HG03354 (cell line): ENCODE measurements around the gene HOOK2.

Experiments
- ATAC-seq: cut with Tn5 transposase; IDR thresholded peaks from one replicate; pipeline ENCODE4 v1.9.1; 2021; ENCODE audit warnings: mild to moderate bottlenecking; ENCODE audit not compliant: unreplicated experiment, poor library complexity, severe bottlenecking

Gene HOOK2

DNA sequence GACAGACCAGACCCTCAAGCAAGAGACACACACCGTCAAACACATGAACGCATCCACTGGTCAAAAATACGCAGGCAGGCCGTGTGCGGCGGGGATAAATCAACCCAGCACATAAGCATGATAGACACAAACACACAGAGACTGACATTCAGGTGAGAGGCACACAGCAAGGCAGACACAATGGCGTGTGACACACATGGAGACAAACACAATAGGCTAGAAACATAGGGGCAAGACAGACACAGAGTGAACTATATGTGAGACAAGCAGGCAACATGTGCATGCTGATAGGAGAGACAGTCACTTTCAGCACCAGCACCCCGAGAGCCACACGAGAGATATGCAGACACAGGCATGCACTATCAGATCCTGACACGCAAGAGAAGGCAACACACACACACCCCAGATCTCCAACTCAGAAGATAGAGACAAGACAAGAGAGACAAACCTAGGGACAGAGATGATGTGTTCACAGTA is 9.1 kb upstream of the HOOK2 start:
- ATAC-seq: no peak

DNA sequence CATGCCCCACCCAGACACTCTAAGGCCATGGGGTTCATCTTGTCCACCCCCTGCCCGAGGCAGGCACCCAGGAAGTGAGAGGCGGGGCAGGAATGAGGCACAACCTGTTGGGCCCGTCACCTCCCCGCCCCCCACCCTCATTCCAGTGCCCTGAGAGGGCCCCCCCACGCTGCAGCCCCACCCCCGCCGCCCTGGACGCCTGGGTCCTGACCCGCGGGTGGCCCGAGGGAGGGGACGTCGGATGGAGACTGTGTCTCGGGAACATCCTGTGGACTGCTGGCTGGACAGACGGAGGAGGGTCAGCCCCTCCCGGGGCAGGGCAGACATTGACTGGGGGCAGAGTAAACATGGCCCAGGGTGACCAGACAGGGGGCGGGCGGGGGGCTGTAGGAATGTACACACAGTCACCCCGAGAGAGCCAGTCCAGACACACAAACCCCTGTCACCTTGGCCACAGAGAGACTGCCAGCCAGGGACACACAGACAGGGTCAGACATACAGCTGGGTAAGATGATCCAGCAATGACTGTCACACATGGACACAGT is 8.6 kb upstream of the HOOK2 start:
- no peak for ATAC-seq

DNA sequence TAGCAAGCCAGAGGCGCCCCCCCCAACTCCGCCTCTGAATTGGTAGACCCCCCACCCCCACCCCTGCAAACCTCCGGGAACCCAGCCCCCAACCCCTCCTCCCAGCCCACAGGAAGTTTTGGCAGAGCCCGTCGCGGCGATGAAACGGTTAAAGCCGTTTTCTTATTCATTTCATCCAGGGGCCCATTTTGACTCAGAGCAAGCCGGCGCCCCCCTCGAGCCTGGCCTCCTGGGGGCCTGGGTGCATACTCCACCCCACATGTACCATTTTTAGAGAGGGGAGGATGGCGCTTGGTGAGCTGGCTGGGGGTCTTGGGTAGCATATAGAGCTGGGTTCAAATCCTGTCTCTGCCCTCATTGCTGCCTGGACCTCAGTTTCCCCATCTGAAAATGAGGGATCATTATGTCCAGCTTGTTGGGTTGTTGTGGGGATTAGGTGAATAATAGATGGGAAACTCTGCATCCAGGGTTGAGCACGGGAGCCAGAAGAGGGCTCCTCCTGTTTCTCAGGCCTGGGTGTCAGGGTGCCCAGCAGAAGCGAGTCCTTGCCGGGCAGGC is 8.0 kb upstream of the HOOK2 start:
- no peak for ATAC-seq

DNA sequence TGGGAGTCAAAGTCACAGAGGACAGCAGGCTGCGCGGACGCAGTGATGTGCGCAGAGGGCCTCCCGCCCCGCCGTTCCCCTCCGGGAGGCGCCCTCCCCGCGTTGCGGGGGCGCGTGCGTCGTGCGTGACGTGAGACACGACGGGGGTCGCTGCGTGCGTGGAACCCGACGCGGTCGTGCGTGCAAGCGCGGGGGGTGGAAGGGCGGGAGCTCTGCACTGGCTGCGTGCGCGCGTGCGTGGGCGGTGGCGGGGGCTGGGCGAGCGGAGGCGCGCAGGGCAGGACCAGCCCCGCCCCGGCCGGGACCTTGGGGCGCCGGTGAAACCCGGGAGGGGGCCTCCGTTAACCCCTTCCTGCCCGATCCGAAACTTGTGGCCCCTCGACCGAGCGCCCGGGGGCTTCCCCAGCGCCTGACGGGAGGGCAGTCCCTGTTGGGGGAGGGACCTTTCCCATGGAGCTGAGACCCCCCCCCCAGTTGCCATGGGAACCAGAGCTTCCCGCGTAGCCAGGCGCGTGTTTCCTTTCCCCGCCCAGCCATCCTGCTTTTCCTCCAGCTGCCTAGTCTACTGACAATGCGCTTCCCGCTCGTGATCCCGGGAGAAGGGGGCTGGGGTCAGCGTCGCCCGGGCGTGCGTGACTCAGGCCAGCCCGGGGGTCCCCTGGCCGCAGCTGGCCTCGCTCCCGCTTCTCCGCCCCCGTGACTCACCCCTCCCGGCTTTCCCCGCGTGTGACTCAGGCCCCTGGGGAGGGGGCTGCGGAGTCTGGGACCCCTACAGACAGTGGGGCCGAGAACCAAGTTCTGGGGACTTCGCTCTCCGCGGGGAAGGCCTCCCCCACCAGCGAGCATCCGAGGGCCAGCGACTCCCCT is 7.3 kb upstream of the HOOK2 start:
- ATAC-seq: no peak

DNA sequence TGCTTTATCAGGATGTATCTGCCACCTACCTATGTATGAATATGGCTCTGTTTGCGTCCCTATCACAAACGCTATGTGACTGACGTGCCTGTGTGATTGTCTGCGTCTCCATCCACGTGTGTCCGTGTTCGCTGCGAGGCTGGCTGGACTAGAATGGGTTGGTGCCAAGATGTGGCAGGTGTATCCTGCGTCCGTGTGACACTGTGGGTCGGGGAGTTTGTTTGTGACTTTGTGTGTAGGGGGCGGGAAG is 6.7 kb upstream of the HOOK2 start:
- no peak for ATAC-seq

DNA sequence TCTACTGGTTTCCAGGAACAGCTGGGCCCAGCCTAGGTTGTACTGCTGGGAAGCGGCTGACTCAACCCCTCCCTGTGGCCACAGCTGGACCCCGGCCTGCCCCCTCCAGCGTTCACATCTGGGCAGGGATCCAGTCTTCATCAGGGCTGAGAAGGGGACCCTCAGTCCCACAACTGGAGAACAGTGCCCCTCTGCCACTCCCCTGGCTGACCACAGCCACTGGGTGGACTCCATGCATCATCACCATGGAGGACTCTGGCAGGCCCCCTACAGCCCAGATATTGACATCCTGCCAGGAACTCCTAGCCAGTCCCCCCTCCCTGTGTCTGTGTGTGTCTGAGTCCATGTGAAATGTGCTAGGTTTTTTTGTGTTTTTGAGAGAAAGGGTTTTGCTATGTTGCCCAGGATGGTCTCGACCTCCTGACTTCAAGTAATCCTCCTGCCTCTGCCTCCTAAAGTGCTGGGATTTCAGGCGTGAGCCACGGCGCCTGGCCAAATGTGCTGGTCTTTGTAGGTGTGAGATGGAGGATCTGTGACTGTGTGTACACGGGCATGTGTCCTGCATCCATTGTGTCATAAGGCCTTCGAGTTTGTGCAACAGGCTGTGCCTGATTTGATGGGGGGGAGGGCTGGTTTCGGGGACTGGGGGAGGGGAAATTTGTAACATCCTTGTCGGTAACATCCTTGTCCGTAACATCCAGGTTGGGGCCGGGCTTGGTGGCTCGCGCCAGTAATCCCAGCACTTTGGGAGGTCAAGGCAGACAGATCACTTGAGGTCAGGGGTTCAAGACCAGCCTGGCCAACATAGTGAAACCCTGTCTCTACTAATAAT is 4.0 kb upstream of the HOOK2 start:
- no peak for ATAC-seq

DNA sequence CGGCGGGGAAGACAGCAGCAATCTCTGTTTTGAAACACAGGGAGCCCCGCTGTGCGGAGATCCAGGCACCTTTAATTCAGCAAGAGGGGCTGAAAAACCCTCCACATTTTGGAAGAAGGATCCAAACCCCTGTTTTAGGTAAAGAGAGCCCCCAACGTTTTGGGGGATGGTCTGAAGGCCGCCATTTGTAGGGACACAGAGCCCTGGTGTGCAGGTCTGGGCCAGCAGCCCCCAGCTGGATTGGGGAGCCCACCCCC is 3.5 kb upstream of the HOOK2 start:
- no peak for ATAC-seq

DNA sequence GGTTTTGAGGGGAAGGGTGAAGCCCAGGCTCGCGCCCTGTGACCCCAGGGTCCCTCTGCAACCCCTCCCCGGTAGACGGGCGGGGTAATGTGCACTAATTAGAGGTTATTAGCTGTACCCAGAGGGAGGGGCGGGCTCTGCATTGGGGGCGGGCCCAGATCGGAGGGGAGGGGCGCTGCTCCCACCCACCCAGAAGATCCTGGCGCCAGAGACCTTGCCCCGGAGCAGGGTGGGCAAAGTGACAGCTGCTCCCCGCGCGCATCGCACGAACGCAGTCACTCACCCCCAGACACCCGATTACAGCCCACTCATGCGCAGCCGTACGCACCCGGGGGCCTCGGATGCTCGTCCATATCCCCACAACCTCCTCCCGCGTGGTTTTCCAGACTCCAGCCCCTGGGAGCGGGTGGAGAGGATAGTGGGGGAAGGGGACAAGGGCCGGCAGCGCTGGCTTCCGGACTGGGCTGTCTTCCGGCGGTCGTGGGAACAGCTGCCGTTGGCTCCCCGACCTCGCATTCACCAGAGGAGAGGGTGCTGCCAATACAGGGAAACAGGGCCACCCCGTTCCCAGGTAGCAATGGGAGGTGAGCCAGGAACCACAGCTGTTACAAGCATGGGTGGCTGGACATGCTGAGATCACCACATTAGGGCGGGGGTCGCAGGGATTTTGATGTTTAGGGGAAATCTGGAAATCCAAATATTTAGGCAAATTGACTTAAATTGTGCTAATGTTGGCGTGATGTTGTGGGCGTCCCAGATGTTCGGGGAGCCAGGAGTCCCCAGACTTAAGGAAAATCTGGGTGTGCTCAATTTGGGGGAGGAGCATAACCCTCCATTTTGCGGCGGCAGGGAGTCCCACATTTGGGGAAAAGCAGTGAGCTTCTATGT is 2.9 kb upstream of the HOOK2 start:
- ATAC-seq: no peak

DNA sequence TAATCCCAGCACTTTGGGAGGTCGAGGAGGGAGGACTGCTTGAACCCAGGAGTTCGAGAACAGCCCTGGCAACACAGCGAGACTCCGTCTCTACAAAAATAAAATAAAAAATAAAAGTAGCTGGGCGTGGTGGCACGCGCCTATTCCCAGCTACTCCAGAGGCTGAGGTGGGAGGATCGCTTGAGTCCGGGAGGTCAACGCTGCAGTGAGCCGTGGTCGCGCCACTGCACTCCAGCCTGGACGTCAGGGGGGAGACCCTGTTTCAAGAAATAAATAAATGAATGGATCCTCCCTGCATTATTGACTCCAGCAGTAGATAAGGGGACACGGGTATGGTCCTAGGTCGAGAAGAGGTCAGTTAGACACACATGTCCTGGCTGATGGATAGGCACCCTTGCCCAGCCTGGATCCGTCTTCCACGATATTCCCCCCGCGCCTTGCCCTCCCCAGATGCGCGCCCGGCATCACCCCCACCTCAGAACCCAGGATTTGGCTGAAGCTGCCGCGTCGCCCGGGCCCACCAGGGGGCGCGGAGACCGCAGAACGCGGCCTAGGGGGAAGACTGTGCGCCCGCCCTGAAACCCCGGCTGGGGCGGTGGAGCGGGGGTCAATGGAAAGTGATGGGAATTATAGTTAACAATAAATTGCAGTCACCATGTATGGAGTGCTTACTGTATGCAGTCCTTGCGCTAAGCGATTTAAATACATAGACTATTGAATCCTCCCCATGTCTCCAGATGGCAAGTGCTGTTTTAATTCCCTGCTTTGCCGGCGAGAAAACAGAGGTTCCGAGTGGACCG is 2.1 kb upstream of the HOOK2 start:
- peak; percentile 40 for ATAC-seq

DNA sequence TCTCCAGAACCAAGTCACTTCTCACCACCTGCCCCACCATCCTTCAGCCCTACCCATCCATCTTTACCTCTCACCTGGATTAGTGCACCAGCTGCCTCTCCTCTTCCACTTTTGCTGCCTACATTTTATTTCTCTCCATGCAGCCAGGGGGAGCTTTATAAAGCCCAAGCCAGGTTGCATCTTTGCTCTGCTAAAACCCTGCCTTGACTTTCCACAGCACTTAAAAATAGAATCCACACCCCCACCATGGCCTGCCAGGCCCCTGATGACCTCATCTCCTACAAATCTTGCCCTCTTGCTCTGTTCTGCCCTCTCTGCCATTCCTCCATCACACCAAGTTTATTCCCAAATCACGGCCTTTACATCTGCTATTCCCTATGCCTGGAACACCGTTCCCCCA is 1.8 kb downstream of the HOOK2 start:
- no peak for ATAC-seq

DNA sequence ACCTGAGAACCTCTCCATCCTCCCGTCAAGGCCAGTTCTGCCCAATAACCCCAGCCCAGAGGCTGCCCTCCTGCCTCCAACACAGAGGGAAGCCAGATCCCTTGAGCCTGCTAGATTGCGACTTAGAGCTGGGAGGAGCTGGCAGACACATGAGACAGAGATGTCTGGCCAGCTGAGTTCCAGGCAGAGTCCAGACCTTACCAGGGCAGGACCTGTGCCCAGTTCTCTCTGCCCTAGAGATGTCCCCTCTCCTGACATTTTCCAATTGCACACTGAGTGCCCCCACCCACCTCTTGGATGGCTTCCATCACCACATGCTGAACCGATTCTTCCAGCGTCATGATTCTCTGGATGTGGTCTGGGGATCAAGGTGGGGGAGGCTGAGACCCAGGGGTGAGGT is 3.0 kb downstream of the HOOK2 start:
- no peak for ATAC-seq

DNA sequence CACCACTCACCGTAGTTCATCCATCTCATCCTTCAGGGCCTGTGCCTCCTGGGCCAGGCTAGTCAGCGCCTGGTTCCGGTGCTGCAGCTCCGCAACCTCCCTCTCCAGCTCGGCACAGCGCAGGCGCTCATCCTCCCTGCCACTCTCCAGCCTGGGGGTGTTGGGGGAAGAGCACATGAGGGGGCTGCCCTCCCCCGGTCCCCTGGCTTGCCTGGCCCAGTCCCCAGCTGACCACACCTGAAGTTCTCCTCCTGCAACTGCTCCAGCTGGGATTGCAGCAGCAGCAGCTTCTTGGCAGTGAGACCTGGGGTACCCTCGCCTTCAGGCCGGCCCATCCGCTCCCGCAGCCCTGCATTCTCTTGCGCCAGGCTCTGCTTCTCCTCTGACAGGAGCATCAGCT is 4.4 kb downstream of the HOOK2 start:
- ATAC-seq: no peak

DNA sequence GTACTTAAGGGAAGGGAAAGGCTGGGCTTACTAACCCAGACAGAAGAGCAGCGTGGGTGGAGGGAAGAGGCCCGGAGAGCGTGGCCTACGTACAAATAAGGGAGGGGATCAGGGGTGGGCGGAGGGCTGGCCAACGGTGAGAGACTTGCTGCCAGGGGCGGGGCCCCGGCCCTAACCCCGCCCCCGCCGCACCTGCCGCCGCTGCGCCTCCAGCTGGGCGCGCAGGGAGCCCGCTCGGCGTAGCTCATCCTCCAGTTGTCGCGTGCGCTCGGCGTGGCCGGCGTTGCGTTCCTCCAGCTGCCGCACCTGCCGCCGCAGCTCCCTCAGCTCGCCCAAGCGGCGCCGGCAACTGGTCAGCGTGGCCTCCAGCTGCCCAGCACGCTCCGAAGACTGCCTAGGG is 5.7 kb downstream of the HOOK2 start:
- ATAC-seq: no peak

DNA sequence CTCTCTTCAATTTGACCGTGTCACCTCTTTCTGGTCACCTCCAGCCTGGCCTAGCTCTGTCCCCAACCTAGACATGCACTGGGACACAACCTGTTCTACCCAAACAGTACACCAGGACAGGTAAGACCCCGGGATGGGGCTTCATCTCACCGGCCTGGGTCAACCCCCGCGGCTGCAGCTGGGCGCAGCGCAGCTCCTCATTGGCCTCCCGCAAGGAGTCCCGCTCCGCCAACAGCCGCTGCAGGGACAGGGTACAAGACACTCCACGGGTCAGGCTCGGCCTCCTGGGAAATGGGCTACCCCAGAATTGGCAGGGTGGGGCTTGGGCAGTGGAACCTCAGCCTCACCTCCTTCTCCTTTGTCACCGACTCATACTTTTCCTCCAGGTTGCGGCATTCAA is 7.7 kb downstream of the HOOK2 start:
- ATAC-seq: no peak

DNA sequence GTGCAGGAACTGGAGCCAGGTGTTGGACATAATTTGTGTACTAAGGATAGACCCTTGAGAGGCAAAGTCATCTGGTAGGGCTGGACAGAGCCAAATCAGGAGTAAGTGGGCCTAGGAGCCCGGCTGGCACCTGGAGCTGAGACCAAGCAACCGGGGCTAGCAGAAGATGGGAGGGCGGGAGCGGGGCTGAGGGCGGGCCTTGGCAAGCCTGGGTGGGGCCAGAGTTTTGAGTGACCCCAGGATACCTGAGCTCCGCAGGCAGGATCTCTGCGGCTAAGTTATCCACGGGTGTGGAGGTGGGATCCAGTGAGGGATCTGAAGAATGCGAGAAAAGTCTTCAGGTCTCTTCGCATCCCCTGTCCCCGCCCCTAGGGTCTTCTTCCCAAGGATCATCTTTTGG is 8.2 kb downstream of the HOOK2 start:
- no peak for ATAC-seq

DNA sequence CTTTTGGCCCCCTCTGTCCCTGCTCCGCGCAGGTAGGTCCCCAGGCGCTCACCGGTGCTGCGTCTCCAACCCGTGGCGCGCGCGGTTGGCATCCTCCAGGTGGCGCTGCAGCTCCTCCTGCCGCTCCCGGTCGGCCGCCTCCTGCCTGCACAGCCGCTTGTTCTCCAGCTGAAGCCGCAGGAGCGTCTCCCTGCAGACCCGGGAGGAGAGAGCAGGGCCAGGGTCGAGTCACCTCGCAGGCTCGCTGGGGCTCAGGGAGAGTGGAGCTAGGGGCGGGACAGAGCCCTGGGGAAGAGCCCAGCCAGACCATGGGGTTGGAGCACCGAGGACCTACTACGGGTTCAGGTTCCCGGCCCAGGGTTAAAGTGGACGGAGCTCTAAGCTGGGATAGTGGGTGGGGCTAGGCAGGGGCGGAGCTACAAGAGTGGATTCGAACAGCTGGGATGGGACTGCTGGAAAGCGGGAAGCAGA is 9.3 kb downstream of the HOOK2 start:
- ATAC-seq: no peak

DNA sequence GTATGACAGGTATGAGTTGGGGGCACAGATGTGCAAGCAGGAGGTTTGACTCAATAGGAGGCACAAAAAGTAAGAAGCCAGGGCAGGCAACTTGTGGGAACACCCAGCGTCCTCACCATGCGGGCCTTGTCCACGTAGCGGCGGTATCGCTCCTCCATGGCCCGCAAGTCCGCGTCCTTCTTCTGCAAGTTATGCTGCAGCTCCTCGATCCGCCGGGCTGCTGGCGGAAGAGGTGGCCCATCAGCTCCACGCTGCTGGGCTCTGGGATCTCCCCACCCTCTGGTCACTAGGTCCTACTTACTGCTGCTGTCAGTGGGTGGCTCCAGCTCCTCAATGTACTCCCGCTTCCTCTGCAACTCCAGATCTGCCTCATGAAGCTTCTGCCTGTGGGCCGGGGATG is 10.7 kb downstream of the HOOK2 start:
- ATAC-seq: no peak

DNA sequence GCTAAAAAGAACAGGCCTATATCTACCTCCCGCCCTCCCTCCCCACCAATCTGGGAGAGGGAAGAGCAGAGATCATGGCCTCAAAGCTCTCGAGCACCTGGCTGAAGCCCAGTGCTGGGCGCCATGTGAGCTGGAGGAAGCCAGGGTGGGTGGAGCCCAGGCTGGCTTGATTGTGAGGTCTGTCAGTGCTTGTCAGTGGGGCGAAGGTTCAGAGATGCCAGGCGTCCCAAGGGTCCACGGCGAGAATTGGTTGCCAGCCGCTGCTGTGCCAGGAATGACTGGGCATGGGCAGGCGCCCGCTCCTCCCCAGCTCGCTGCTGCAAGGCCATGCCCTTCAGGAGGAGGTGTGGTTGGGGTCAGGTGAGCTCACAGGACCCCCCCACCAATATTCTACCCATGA is 12.3 kb downstream of the HOOK2 start:
- ATAC-seq: no peak

DNA sequence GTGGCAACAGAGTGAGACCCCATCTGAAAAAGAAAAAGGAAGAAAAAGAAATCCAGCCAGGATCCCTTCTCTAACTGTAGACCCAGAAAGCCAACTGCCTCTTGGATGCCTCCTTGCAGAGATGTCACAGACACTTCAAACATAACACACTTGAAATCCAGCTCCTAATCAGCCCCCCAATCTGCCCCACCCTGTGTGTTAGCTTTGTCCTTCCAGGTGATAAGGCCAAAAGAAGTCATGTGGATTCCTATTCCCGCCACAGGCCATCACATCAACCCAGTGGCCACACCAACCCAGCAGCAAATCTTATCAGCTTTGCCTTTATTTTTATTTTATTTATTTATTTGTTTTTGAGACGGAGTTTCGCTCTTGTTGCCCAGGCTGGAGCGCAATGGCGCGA is 15.7 kb downstream of the HOOK2 start:
- ATAC-seq: no peak
